Tibial nerve (tissue), 4 donors: ENCODE measurements around the gene ZBED4. TPM values are rescaled to one million over a fixed set of nuclear protein-coding genes. Genes with fewer than 3 reads are reported as not detected.

ENCODE experiments used
- DNase-seq, 2 donors: peaks; one replicate each; pipeline ENCODE4 v3.0.0-alpha.2; 2019; ENCODE audit warnings: low spot score in 2 of 2
- H3K27ac ChIP-seq, 4 donors: fragments of 200-600 bp; sonication (generic) in 3 of 4; one replicate each; pipeline ENCODE4 v1.5.1; 2017 to 2019; ENCODE audit warnings: mild to moderate bottlenecking in 1 of 4
- H3K27me3 ChIP-seq, 2 donors: fragments of 200-600 bp; sonication (generic) in 1 of 2; one replicate each; pipeline versions ENCODE4 v1.5.1 to v1.6.0; 2017 to 2019
- H3K36me3 ChIP-seq, 3 donors: fragments of 200-600 bp; sonication (generic); one replicate each; pipeline ENCODE4 v1.5.1; 2018 to 2019
- H3K4me1 ChIP-seq, 4 donors: fragments of 200-600 bp; sonication (generic) in 3 of 4; one replicate each; pipeline ENCODE4 v1.5.1; 2017 to 2019
- H3K4me3 ChIP-seq, 4 donors: fragments of 200-600 bp; sonication (generic) in 3 of 4; one replicate each; pipeline ENCODE4 v1.5.1; 2017 to 2019; ENCODE audit warnings: mild to moderate bottlenecking in 1 of 4, moderate library complexity in 1 of 4
- H3K9me3 ChIP-seq, 4 donors: fragments of 200-600 bp; sonication (generic) in 3 of 4; one replicate each; pipeline ENCODE4 v1.5.1; 2017 to 2019
- EP300 ChIP-seq, 2 donors: sonication (generic); formaldehyde crosslinking; IDR thresholded peaks; one replicate each; pipeline ENCODE4 v1.6.1; 2017; ENCODE audit warnings: antibody characterized with exemption in 2 of 2, mild to moderate bottlenecking in 1 of 2
- POLR2A ChIP-seq, 2 donors: fragments of 450-650 bp; IDR thresholded peaks; one replicate each; pipeline ENCODE4 v1.6.1; 2017; ENCODE audit warnings: antibody characterized with exemption in 2 of 2, mild to moderate bottlenecking in 2 of 2, moderate library complexity in 2 of 2
- WGBS, 2 donors: methylation state at CpG; one replicate each; pipeline ENCODE4 v1.1.5; 2018; 5-methylcytosine and 5-hydroxymethylcytosine counted together
- total RNA-seq, 4 donors: library from RNA; depleted of rRNA; stranded (reverse); fragments of >200 nt; gene quantifications; one replicate each; pipeline ENCODE4 v1.1.0, GENCODE V29; 2016
- TF ChIP-seq, protein P1 (sequence below), 5 experiments: fragments of 200-600 bp in 3 of 5; fragments of 450-650 bp in 2 of 5; sonication (generic) in 3 of 5; IDR thresholded peaks; one replicate each; pipeline ENCODE4 v1.5.1; 2016 to 2019; ENCODE audit warnings: antibody characterized with exemption in 5 of 5, mild to moderate bottlenecking in 3 of 5, moderate library complexity in 2 of 5

The ZBED4 gene
- total RNA-seq, 4 donors from 2014 or later = 5.9 to 12.3 (median 7.3) TPM

DNA sequence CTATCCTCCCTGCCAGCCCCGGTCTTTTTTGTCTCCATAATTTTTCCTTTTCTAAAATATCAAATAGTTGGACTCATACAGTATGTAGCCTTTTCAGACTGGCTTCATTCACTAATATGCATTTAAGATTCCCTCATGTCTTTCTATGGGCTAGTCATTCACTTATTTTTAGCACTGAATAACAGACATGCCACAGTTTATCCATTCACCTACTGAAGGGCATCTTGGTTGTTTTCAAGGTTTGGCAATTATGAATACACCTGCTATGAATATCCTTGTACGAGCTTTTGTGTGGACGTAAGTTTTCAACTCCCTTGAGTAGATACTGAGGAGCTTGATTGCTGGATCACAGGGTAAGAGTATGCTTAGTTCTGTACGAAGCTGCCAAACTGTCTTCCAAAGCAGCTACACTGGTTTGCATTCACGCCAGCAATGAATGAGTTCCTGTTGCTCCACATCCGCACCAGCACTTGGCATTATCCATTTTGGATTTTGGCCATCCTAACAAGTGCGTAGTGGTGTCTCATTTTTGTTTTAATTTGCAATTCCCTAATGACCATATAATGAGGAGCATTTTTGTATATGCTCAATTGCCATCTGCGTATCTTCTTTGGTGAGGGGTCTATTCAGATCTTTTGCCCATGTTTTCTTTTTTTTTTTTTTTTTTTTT lies 43.5 kb downstream of the ZBED4 start:
- H3K36me3 ChIP-seq = peaks cover 0 to 83% (median 0%) of the 10 kb centered on the region in 3 donors
- 97 to 98% methylated on average over 8 of the region's 8 CpGs for WGBS, 2 donors
- peaks cover 0 to 21% (median 3%) of the 10 kb centered on the region in 4 donors for H3K9me3 ChIP-seq
- no peaks in the 10 kb centered on the region for H3K4me1 ChIP-seq
- H3K4me3 ChIP-seq = no peak overlapping the region
- no peak overlapping the region for H3K27ac ChIP-seq
- TF ChIP-seq POLR2A (IDR thresholded peaks at IDR 0.05) = no peak
- no peak for TF ChIP-seq EP300 (IDR thresholded peaks at IDR 0.05)
- TF ChIP-seq, protein P1, sequence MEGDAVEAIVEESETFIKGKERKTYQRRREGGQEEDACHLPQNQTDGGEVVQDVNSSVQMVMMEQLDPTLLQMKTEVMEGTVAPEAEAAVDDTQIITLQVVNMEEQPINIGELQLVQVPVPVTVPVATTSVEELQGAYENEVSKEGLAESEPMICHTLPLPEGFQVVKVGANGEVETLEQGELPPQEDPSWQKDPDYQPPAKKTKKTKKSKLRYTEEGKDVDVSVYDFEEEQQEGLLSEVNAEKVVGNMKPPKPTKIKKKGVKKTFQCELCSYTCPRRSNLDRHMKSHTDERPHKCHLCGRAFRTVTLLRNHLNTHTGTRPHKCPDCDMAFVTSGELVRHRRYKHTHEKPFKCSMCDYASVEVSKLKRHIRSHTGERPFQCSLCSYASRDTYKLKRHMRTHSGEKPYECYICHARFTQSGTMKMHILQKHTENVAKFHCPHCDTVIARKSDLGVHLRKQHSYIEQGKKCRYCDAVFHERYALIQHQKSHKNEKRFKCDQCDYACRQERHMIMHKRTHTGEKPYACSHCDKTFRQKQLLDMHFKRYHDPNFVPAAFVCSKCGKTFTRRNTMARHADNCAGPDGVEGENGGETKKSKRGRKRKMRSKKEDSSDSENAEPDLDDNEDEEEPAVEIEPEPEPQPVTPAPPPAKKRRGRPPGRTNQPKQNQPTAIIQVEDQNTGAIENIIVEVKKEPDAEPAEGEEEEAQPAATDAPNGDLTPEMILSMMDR (IDR thresholded peaks at IDR 0.05) = no peak
- DNase-seq = no peak
- H3K27me3 ChIP-seq = no peaks in the 10 kb centered on the region

DNA sequence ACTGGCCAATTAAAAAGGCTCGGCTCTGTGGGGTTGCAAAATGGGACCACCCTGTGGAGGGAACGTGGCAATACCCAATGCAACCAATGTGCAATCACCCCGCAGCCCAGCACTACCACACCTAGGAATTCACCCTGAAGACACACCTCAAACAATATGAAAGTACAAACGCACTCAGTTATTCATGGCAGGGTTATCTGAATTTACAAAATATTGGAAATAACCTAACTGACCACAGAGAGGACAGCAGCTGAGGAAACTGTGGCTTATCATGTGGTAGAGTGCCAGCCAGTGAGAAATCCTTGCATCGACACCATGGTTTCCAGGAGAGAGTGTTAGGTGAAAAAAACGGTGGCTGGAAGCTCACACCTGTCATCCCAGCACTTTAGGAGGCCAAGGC lies 45.9 kb downstream of the ZBED4 start:
- H3K9me3 ChIP-seq = peaks cover 0 to 13% (median 3%) of the 10 kb centered on the region in 4 donors
- no peak overlapping the region for H3K4me3 ChIP-seq
- no peaks in the 10 kb centered on the region for H3K27me3 ChIP-seq
- no peaks in the 10 kb centered on the region for H3K4me1 ChIP-seq
- TF ChIP-seq EP300 (IDR thresholded peaks at IDR 0.05) (no peak), POLR2A (IDR thresholded peaks at IDR 0.05) (no peak)
- TF ChIP-seq, protein P1 (IDR thresholded peaks at IDR 0.05) = no peak
- WGBS, 2 donors = 89 to 97% methylated on average over 6 of the region's 6 CpGs
- peaks cover 3 to 92% (median 12%) of the 10 kb centered on the region in 3 donors for H3K36me3 ChIP-seq
- DNase-seq = no peak
- no peak overlapping the region for H3K27ac ChIP-seq

DNA sequence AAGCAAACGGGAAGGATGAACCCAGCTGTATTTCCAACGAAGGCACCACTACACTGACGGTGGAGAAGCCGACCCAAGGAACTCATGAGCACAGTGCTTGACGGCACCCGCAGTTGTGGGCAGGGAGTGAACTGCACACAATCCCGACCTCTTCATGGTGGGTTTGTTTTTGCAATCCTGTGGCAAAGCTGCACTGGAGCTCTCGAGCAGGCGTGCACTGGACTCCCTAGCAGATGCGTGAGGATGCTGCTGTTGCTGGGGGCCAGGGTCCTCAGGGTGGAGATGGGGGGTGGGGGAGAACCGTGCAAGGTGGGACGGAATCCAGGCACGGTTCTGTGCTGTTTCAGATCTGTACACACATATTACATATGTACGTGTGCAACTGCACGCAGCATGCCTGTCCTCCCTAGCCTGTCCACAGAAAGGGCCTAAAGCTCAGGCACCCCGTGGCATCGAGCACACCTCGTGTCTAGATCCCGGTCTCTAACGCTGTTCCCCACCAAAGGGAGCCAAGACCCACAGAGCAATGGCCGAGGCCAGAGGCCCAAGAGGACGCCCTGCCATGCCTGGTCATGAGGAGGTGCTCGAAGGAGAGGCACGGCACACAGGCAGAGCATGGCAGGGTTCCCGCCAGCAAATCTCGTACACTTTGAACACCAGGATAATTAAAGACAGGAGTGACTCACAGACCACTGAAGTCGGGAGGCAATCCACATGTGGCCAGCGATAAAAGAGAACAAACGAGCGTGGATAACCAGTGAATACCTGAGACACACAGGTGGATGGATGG lies 47.0 kb downstream of the ZBED4 start:
- H3K9me3 ChIP-seq = peaks cover 0 to 6% (median 3%) of the 10 kb centered on the region in 4 donors
- no peaks in the 10 kb centered on the region for H3K27me3 ChIP-seq
- H3K36me3 ChIP-seq = peaks cover 3 to 98% (median 12%) of the 10 kb centered on the region in 3 donors
- no peak for DNase-seq
- WGBS, 2 donors = 81 to 83% methylated on average over 23 to 30 of the region's 30 CpGs
- no peak overlapping the region for H3K4me3 ChIP-seq
- no peak overlapping the region for H3K27ac ChIP-seq
- no peaks in the 10 kb centered on the region for H3K4me1 ChIP-seq
- TF ChIP-seq EP300 (IDR thresholded peaks at IDR 0.05) (no peak), POLR2A (IDR thresholded peaks at IDR 0.05) (no peak)
- TF ChIP-seq, protein P1 (IDR thresholded peaks at IDR 0.05) = no peak

DNA sequence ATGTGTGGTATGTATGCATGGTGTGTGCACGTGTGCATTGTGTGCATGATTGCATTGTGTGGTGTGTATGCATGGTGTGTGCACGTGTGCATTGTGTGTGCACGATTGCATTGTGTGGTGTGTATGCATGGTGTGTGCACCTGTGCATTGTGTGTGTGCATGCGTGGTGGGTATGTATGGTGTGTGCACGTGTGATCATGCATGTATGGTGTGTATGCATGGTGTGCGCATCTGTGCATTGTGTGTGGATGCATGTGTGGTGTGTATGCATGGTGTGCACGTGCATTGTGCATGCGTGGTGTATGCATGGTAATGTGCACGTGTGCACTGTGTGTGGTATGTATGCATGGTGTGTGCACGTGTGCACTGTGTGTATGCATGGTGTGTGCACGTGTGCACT lies 47.8 kb downstream of the ZBED4 start:
- Histone ChIP-seq H3K36me3 (peaks cover 3 to 99% (median 12%) of the 10 kb centered on the region in 3 donors), H3K27ac (no peak overlapping the region), H3K27me3 (no peaks in the 10 kb centered on the region), H3K9me3 (peaks cover 0 to 6% (median 2%) of the 10 kb centered on the region in 4 donors), H3K4me1 (no peaks in the 10 kb centered on the region), H3K4me3 (no peak overlapping the region)
- TF ChIP-seq EP300 (IDR thresholded peaks at IDR 0.05) (no peak), POLR2A (IDR thresholded peaks at IDR 0.05) (no peak)
- TF ChIP-seq, protein P1 (IDR thresholded peaks at IDR 0.05) = no peak
- WGBS, 2 donors = 94 to 96% methylated on average over 11 of the region's 11 CpGs
- DNase-seq = no peak
